Measurements from ENCODE around the gene MAGI1.

DNA sequence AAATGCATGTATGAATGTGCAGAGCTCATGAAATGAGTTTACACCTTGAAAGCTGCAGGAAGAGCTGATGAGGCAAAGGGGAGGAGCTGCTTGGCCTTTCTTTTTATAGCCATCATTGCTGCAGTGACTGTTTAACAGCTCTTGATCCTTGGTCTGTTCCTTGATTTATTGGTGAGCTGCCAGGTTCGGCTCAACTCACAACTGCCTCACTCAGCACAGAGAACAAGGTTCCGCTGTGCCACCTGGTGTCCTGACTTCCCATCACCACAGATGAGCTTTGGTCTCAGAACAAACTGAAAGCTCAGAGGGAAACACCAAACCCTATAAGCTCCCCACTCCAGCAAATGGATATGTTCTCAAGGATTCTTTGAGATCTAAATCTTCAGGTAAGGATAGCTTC, 626.1 kb downstream of the MAGI1 start:
- TF ChIP-seq GATA3 (IDR thresholded peaks at IDR 0.05; ENCODE audit: low read depth, low read length) (no peak), GATA2 (IDR thresholded peaks at IDR 0.05; ENCODE audit: low read depth, low read length) (no peak)

Measured in SH-SY5Y (cell line).